Right lobe of liver (tissue), 4 donors: Measurements from ENCODE around the gene FOXJ3.

ENCODE experiments used
- POLR2A ChIP-seq: fragments of 450-650 bp; IDR thresholded peaks from one replicate; pipeline ENCODE4 v1.6.1; 2017; ENCODE audit warnings: antibody characterized with exemption, mild to moderate bottlenecking
- TF ChIP-seq, protein P1 (sequence below), 4 donors: fragments of 200-600 bp in 3 of 4; fragments of 450-650 bp in 1 of 4; IDR thresholded peaks; one replicate each; pipeline versions ENCODE4 v1.5.1 to v1.8.0; 2016 to 2022; ENCODE audit warnings: antibody characterized with exemption in 4 of 4, mild to moderate bottlenecking in 2 of 4
- donor health status: DM: no; HTN: no; CAD: no.
- donor health status: DM: no; HTN: no; CAD: no.
- donor health status: DM: no; HTN: yes; CAD: no.

DNA sequence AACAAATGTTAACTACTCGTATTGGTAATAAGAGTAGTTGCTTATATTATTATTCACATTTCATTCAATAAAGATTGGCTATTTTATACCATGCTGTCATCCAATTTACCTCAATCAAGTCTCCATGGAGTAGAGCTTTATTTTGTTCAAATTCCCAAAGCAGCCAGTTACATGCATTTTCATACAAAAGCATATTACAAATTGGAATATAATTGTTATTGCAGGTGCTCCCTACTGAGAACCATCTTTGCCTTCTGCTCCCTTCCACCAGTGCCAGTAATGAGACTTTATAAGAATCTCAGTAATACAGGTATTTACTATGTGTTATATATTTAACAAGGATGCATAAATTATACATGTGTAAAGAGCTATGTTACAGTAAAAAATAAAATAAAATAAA, 54.2 kb downstream of the FOXJ3 start:
- TF ChIP-seq, protein P1, sequence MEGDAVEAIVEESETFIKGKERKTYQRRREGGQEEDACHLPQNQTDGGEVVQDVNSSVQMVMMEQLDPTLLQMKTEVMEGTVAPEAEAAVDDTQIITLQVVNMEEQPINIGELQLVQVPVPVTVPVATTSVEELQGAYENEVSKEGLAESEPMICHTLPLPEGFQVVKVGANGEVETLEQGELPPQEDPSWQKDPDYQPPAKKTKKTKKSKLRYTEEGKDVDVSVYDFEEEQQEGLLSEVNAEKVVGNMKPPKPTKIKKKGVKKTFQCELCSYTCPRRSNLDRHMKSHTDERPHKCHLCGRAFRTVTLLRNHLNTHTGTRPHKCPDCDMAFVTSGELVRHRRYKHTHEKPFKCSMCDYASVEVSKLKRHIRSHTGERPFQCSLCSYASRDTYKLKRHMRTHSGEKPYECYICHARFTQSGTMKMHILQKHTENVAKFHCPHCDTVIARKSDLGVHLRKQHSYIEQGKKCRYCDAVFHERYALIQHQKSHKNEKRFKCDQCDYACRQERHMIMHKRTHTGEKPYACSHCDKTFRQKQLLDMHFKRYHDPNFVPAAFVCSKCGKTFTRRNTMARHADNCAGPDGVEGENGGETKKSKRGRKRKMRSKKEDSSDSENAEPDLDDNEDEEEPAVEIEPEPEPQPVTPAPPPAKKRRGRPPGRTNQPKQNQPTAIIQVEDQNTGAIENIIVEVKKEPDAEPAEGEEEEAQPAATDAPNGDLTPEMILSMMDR (IDR thresholded peaks at IDR 0.05) = no peak
- TF ChIP-seq POLR2A = no peak
